ENCODE results near the gene KY. TPM values are rescaled to one million over a fixed set of nuclear protein-coding genes. Genes with fewer than 3 reads are reported as not detected.

Gene KY
- total and polyA plus RNA-seq, 2 of the 8 experiments (the other 6 are each of a cell fraction or from before 2014, with no cell fraction given) = not detected

GRCh38 chr3:134656211-134656800 lies 5.5 kb upstream of the KY start (continued):
- TF ChIP-seq E2F6 (IDR thresholded peaks at IDR 0.05) (no peak), CTCF (IDR thresholded peaks at IDR 0.05; ENCODE audit: control extremely low read depth in 1 of 3, insufficient read depth in 1 of 3, low read depth in 1 of 3, low read length in 3 of 3) (no peak), SIX5 (IDR thresholded peaks at IDR 0.05; ENCODE audit: low read depth, low read length) (no peak), EZH2 (IDR thresholded peaks at IDR 0.05; ENCODE audit: low read depth, low read length, severe bottlenecking) (no peak), POLR2A (IDR thresholded peaks at IDR 0.05; ENCODE audit: control extremely low read depth in 1 of 2, low read depth in 2 of 2, low read length in 2 of 2) (no peak), JUND (IDR thresholded peaks at IDR 0.05; ENCODE audit: low read length) (no peak)

Measured in H1 (cell line).